Keratinocyte (primary cell): ENCODE results near the gene CDK14. TPM values are rescaled to one million over a fixed set of nuclear protein-coding genes. Genes with fewer than 3 reads are reported as not detected.
A peak's percentile ranks its signal among the peaks of the same experiment; 100 is the strongest.

Experiments
- DNase-seq: peaks from one replicate; pipeline ENCODE4 v3.0.0-alpha.2; 2011; ENCODE audit warnings: low read depth, missing footprints, low spot score
- FAIRE-seq: peaks from 2 replicates; lab custom pipeline; 2011; peaks lifted over from hg19 to GRCh38; lab: Jason Lieb, UNC
- H2AFZ ChIP-seq: 2 replicates; pipeline ENCODE4 v1.6.0; 2012; ENCODE audit warnings: low read length, control low read depth, inconsistent platforms; ENCODE audit not compliant: control insufficient read depth
- H3K27ac ChIP-seq: 2 replicates; pipeline ENCODE4 v1.5.1; 2011; ENCODE audit warnings: low read length; ENCODE audit not compliant: control insufficient read depth, insufficient read depth
- H3K27me3 ChIP-seq: 3 replicates; pipeline ENCODE4 v1.6.0; 2011; ENCODE audit warnings: low read length; ENCODE audit not compliant: control insufficient read depth, insufficient read depth; ENCODE audit errors: extremely low read depth
- H3K36me3 ChIP-seq, 2 experiments: 2 replicates in 1 of 2; 3 replicates in 1 of 2; pipeline ENCODE4 v1.5.1; 2011; ENCODE audit warnings: low read length in 2 of 2, mild to moderate bottlenecking in 1 of 2; ENCODE audit not compliant: control insufficient read depth in 2 of 2, insufficient read depth in 2 of 2; ENCODE audit errors: extremely low read depth in 1 of 2
- H3K4me1 ChIP-seq: 3 replicates; pipeline ENCODE4 v1.5.1; 2011; ENCODE audit warnings: low read length; ENCODE audit not compliant: control insufficient read depth, insufficient read depth; ENCODE audit errors: extremely low read depth
- H3K4me2 ChIP-seq: 3 replicates; pipeline ENCODE4 v1.6.0; 2011; ENCODE audit warnings: low read depth, low read length; ENCODE audit not compliant: control insufficient read depth, insufficient read depth; ENCODE audit errors: extremely low read depth
- H3K4me3 ChIP-seq, 3 experiments: fragments of 200-600 bp in 1 of 3; sonication (generic) in 1 of 3; 2 replicates in 2 of 3; 3 replicates in 1 of 3; pipeline ENCODE4 v1.5.1; 2011 to 2016; ENCODE audit warnings: low read length in 3 of 3, mild to moderate bottlenecking in 3 of 3, control low read depth in 2 of 3, inconsistent platforms in 1 of 3, low read depth in 1 of 3, mixed read lengths in 1 of 3, mixed run types in 1 of 3, moderate library complexity in 1 of 3; ENCODE audit not compliant: control insufficient read depth in 2 of 3, insufficient read depth in 2 of 3; ENCODE audit errors: extremely low read depth in 1 of 3
- H3K79me2 ChIP-seq: 2 replicates; pipeline ENCODE4 v1.6.0; 2012; ENCODE audit warnings: low read length; ENCODE audit not compliant: control insufficient read depth, insufficient read depth
- H3K9ac ChIP-seq: 3 replicates; pipeline ENCODE4 v1.6.0; 2011; ENCODE audit warnings: low read length; ENCODE audit not compliant: control insufficient read depth, insufficient read depth; ENCODE audit errors: extremely low read depth
- H3K9me1 ChIP-seq: 3 replicates; pipeline ENCODE4 v1.6.0; 2011; ENCODE audit warnings: low read length; ENCODE audit not compliant: control insufficient read depth, insufficient read depth; ENCODE audit errors: extremely low read depth
- H3K9me3 ChIP-seq: 2 replicates; pipeline ENCODE4 v1.5.1; 2012; ENCODE audit warnings: low read depth, low read length; ENCODE audit not compliant: control insufficient read depth
- H4K20me1 ChIP-seq: 3 replicates; pipeline ENCODE4 v1.6.0; 2011; ENCODE audit warnings: low read length; ENCODE audit not compliant: control insufficient read depth, insufficient read depth; ENCODE audit errors: extremely low read depth
- CTCF ChIP-seq, 3 experiments: IDR thresholded peaks in 1 of 3; conservative IDR thresholded peaks in 1 of 3; optimal IDR thresholded peaks in 1 of 3; 2 replicates in 2 of 3; 3 replicates in 1 of 3; pipeline versions ENCODE3 to v1.5.1; 2011; ENCODE audit warnings: low read length in 3 of 3, mild to moderate bottlenecking in 3 of 3, moderate library complexity in 2 of 3, control low read depth in 1 of 3, inconsistent platforms in 1 of 3; ENCODE audit not compliant: insufficient read depth in 2 of 3; ENCODE audit errors: extremely low read depth in 1 of 3
- EZH2 ChIP-seq: IDR thresholded peaks from one replicate; pipeline ENCODE4 v1.6.1; 2012; ENCODE audit warnings: inconsistent platforms, mild to moderate bottlenecking, low read length, moderate library complexity
- dilution Hi-C: fragments of 300-500 bp; cut with MboI; formaldehyde crosslinking; loops from one replicate; pipeline ENCODE4 v1.7.0; 2020; ENCODE audit warnings: low sequenced_read_pairs; ENCODE audit not compliant: extremely low pct_ligation_motif_present
- polyA minus RNA-seq, 3 experiments: library from RNA; depleted of rRNA, polyadenylated mRNA; stranded (reverse); fragments of >200 nt; gene quantifications; 1 replicate in 1 of 3; 2 replicates in 1 of 3; 3 replicates in 1 of 3; pipeline ENCODE4 v1.2.3, GENCODE V29; 2011
- polyA plus RNA-seq, 5 experiments: library from polyadenylated mRNA; depleted of rRNA in 3 of 5; stranded (reverse) in 3 of 5; stranded (forward) in 1 of 5; unstranded in 1 of 5; fragments of >200 nt; gene quantifications; 1 replicate in 1 of 5; 2 replicates in 3 of 5; 3 replicates in 1 of 5; pipeline versions ENCODE4 v1.2.1 to v1.2.3, GENCODE V29; 2011 to 2012; ENCODE audit warnings: missing spikeins in 2 of 5, low read depth in 1 of 5, low replicate concordance in 1 of 5

Gene CDK14
- polyA plus RNA-seq (3.5 to 4.0 TPM (median 3.7 TPM) in 3 replicates), polyA minus RNA-seq (1.6 to 8.9 TPM (median 8.7 TPM) in 3 replicates)
- polyA plus RNA-seq (2011; ENCODE audit: low read depth) = 2.2 TPM
- polyA plus RNA-seq (2011; cell fraction: cytosol; rRNA removed) = 2.3 and 4.6 TPM in 2 replicates
- polyA plus RNA-seq (2011; cell fraction: nucleus; rRNA removed) = 2.7 and 4.0 TPM in 2 replicates
- polyA plus RNA-seq (2012; ENCODE audit: low replicate concordance) = 1.6 and 3.2 TPM in 2 replicates
- 3.5 TPM for polyA minus RNA-seq (2011; cell fraction: cytosol; rRNA and poly(A)+ RNA removed)
- 8.3 and 16.8 TPM in 2 replicates for polyA minus RNA-seq (2011; cell fraction: nucleus; rRNA and poly(A)+ RNA removed)

- no peaks in the 10 kb centered on the region for H3K9me1 ChIP-seq
- dilution Hi-C loops = no loop called here
- H3K36me3 ChIP-seq = no peaks in the 10 kb centered on the region
- no peak for FAIRE-seq
- peak within 1 kb of the TSS; percentile 22 for H3K27ac ChIP-seq
- H3K9ac ChIP-seq = peak within 1 kb of the TSS; percentile 61
- no peak for DNase-seq
- H3K4me3 ChIP-seq = peak within 1 kb of the TSS; percentile 59 to 74 (median 73)
- peak within 1 kb of the TSS; percentile 80 for H2AFZ ChIP-seq
- peaks cover 7% of the 10 kb centered on the region for H3K27me3 ChIP-seq
- peak within 1 kb of the TSS; percentile 90 for H3K4me2 ChIP-seq
- no peaks in the 10 kb centered on the region for H3K79me2 ChIP-seq
- TF ChIP-seq CTCF (optimal IDR thresholded peaks at IDR 0.05 in 1 of 3, IDR thresholded peaks at IDR 0.05 in 1 of 3, conservative IDR thresholded peaks at IDR 0.05 in 1 of 3; ENCODE audit: extremely low read depth in 1 of 3, insufficient read depth in 2 of 3, low read length in 3 of 3) = peak in 2 of 3 experiments; percentile 48 to 58
- TF ChIP-seq EZH2 = no peak
- peaks cover 14% of the 10 kb centered on the region for H3K4me1 ChIP-seq
- H4K20me1 ChIP-seq = no peaks in the 10 kb centered on the region
- H3K9me3 ChIP-seq = no peaks in the 10 kb centered on the region
These were observed at the start of gene CDK14 for GRCh38 chr7:90595801-90596670. CDK14 (plus strand) TSS chr7:90596321; CDS start chr7:90596628, 307 bp downstream.

- Histone ChIP-seq H3K4me2 (no peak overlapping the region), H3K36me3 (no peaks in the 10 kb centered on the region), H3K9me3 (no peaks in the 10 kb centered on the region), H3K9me1 (no peaks in the 10 kb centered on the region), H4K20me1 (no peaks in the 10 kb centered on the region), H3K4me1 (no peaks in the 10 kb centered on the region), H3K9ac (no peak overlapping the region), H3K4me3 (no peak overlapping the region), H2AFZ (no peak overlapping the region), H3K79me2 (no peaks in the 10 kb centered on the region), H3K27me3 (no peaks in the 10 kb centered on the region), H3K27ac (no peak overlapping the region)
- TF ChIP-seq EZH2 = no peak
- no peak for TF ChIP-seq CTCF (optimal IDR thresholded peaks at IDR 0.05 in 1 of 3, IDR thresholded peaks at IDR 0.05 in 1 of 3, conservative IDR thresholded peaks at IDR 0.05 in 1 of 3; ENCODE audit: extremely low read depth in 1 of 3, insufficient read depth in 2 of 3, low read length in 3 of 3)
- dilution Hi-C loops = no loop called here
- FAIRE-seq (no peak), DNase-seq (no peak)
These were observed 45.1 kb upstream of the CDK14 start for GRCh38 chr7:90551036-90551435.
